HG03060 (cell line): ENCODE measurements around the gene ACTR3C.
"Not testable (repeated sequence)": the region's sequence is repeated elsewhere in the genome, so short reads cannot be mapped to it uniquely, and the experiment has no call there.

ENCODE experiments used
- ATAC-seq: cut with Tn5 transposase; IDR thresholded peaks from one replicate; pipeline ENCODE4 v1.9.1; 2021; ENCODE audit warnings: low read depth, moderate number of reproducible peaks; ENCODE audit not compliant: unreplicated experiment

Gene ACTR3C

DNA sequence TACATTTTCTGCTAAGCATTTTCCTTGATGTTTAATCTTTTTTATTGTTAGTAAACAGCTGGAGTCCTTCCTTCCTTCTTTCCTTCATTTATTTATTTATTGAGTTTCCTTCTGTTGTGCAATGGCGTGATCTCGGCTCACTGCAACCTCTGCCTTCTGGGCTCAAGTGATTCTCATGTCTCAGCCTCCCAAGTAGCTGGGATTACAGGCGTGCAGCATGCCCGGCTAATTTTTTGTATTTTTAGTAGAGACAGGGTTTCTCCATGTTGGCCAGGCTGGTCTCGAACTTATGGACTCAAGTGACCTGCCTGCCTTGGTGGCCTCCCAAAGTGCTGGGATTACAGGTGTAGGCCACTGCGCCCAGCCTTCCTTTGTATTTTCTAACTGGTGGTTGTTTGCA, 6.4 kb downstream of the ACTR3C start:
- not testable (repeated sequence) for ATAC-seq

DNA sequence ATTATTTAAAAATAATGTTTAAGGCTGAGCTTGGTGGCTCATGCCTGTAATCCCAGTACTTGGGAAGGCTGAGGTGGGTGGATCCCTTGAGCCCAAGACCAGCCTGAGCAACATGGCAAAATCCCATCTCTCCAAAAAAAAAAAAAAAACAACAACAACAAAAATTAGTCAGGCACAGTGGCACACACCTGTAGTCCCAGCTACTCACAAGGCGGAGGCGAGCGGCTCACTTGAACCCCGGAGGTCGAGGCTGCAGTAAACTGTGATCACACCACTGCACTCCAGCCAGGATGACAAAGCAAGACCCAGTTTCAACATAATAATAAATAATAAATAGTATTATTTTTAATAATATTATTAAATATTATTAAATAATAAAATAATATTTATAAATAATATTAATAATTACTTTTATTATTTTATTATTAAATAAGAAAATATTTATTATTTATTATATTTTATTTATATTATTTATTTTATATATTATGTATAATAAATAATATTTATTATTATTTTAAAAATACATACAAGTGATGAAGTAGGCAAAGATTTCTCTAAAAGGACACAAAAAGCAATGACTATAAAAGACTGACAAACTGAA, 8.6 kb downstream of the ACTR3C start:
- no peak for ATAC-seq

DNA sequence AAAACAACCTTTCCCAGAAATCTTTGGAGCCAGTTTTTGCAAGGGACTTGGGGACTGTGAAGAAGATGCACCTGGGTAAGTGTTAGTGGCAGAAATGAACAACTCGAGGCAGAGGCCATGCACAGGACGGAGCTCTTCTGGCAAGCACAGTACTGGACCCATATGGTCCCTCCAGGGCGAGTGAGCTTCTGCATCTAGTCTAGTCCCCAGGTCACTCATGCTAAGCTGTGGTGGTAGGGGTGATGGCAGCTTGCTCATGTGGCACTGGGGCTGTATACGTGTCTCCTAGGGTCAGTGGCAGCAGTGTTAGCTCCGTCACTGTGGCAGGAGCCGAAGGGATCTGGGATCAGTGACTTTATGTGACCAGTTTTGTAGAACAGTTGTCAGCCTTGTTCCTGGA, 9.5 kb downstream of the ACTR3C start:
- no peak for ATAC-seq

DNA sequence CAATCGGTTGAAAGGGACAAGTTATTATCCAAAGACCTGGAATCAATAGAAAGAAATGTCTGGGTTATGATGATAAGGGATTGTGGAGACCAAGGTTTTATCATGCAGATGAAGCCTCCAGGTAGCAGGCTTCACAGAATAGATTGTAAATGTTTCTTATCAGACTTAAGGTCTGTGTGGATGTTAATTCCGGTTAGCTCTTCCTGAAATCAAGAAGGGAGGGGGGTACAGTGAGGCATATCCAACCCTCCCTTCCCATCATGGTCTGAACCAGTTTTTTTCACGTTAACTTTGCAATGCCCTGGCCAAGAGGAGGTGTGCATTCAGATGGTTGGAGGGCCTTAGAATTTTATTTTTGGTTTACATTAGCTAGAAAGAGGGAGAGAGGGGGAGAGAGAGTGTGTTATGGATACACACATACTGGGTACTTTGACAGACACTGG, 10.0 kb downstream of the ACTR3C start:
- no peak for ATAC-seq

DNA sequence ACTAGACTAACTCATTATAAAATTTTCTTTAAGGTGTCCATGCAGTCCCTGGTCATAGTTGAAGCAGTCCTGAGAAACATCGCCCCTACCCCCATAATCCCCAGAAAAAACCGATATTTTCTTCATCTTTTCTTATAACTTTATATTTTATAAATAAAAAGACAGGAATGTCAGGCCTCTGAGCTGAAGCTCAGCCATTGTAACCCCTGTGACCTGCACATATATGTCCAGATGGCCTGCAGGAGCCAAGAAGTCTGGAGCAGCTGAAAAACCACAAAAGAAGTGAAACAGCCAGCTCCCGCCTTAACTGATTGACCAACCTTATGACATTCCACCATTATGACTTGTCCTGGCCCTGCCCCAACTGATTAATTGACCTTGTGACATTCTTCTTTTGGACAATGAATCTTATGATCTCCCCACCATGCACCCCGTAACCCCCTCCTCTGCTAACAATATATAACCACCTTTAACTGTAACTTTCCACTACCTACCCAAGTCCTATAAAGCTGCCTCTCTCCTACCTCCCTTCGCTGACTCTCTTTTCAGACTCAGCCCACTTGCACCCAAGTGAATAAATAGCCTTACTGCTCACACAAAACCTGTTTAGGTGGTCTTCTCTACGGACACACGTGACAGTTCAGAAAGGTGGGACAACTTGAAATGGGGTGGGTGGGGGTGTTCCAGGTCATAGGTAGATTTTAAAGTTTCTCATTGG, 10.5 kb downstream of the ACTR3C start:
- ATAC-seq = not testable (repeated sequence)

DNA sequence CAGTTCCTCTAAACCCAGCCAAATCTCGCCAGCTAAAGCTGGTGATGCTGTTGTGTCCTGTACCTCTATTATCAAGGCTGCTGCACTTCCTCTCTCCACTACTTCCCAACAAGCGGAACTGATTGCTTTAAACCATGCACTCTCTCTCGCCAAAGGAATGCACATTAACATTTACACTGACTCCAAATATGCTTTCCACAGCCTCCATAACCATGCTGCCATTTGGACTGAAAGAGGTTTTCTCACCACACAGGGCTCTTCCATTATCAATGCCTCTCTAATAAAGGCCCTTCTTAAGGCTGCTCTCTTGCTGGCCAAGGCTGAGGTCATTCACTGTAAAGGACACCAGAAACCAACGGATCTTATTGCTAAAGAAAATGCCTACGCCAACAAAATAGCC, 11.6 kb downstream of the ACTR3C start:
- ATAC-seq = no peak

DNA sequence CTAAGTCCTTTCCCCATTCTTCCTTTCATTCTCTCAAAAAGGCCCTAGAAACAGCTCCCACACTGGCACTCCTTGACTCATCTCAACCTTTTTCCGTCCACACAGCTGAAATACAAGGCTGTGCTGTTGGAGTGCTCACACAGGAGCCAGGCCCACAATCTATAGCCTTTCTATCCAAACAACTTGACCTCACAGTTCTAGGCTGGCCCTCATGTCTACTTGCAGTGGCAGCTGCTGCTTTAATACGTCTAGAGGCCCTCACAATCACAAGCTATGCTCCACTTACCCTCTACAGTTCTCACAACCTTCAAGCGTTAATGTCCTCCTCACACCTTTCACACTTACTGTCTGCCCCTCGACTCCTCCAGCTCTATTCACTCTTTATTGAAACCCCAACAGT, 12.2 kb downstream of the ACTR3C start:
- no peak for ATAC-seq

DNA sequence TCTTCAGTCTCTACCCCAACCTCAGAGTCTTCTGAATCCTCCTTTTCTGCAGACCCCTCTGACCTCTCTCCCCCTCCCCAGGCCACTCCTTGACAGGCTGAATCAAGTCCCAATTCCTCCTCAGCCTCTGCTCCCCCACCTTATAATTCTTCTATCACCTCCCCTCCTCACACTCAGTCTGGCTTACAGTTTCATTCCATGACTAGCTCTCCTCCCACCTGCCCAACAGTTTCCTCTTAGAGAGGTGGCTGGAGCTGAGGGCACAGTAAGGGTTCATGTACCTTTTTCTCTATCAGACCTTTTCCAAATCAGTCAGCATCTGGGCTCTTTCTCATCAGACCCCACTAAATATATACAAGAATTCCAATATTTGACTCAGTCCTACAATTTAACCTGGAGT, 14.8 kb downstream of the ACTR3C start:
- no peak for ATAC-seq

DNA sequence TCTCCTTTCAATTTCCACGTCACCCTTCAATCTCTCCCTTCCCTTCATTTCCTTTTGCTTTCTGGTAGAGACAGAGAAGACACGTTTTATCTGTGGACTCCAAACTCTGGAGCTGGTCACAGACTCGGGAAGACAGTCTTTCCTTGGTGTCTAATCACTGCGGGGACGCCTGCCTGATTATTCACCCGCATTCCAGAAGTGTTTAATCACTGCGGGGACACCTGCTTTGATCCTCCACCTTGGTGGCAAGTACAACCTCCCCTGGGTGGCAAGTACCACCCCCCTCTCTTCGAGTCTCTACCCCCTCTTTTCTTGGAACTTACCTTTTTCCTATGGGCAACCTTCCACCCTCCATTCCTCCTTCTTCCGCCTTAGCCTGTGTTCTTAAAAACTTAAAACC, 15.4 kb downstream of the ACTR3C start:
- ATAC-seq = no peak

DNA sequence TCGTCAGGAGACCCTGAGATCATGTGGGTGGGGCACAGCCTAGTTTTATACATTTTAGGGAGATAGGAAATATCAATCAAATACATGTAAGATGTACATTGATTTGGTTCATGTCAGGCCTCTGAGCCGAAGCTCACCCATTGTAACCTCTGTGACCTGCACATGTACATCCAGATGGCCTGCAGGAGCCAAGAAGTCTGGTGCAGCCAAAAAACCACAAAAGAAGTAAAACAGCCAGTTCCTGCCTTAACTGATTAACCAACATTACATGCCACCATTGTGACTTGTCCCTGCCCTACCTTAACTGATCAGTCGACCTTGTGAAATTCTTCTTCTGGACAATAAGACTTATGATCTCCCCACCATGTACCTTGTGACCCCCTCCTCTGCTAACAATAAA, 16.2 kb downstream of the ACTR3C start:
- no peak for ATAC-seq

DNA sequence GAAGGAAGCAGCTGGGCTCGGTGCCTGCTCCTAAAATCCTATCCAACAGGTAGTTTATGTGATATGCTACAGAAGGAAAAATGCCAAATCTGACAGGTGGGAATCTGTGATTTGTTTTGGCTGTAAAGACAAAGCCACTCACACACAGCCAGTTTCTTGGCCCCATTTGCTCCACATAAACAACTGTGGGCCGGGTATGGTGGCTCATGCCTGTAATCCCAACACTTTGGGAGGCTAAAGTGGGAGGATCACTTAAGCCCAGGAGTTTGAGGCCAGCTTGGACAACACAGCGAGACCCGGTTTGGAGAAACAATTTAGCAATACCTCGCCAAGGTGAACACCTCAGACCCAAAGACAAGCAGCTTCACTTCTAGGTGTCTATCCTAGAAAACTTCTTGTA, 17.0 kb downstream of the ACTR3C start:
- not testable (repeated sequence) for ATAC-seq

DNA sequence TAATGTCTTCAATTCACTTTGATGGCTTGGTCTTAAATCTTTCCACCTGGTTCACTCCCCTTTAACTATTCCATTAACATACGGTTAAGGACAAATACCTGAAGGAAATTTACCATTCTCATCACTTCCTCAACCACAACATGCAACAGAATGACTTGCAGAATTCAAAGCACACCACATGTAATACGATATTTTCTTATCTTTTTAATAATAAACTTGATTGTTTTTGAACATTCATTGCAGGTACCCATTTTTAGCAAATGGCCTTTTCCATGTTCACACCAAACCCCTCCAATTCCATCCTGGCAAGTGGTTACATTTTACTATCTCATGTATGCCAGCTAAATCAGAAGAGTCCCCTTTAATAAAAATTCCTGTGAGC, 17.5 kb downstream of the ACTR3C start:
- not testable (repeated sequence) for ATAC-seq

DNA sequence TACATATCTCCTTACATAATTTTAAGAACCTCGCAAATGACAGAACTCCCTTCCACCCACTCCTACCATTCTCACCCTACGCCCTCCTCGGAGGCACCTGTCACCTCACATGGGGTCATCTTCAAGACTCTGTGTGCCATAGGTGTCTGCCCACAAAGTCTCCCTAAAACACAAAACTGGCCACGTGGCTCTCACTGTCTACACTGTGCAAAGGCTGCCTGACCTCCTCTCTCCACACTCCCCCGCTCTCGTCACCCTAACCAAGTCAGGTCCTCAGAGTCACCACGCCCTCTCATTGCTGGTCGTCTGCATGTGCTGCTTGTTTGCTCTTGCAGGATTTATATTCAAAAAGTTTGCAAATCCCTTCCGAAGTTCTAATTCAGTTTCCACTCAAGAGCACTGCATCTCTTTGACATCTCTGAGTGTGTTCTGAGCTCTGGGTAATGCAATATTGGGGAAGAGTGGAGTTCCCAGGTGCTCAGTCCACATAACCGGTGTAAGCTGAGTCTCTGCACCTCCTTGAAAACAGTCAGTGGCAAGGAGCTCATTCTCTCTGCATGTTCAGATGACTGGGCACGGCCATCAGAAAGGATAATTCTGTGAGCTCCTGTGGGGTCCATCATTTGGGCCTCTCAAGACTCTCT, 18.0 kb downstream of the ACTR3C start:
- ATAC-seq = not testable (repeated sequence)

DNA sequence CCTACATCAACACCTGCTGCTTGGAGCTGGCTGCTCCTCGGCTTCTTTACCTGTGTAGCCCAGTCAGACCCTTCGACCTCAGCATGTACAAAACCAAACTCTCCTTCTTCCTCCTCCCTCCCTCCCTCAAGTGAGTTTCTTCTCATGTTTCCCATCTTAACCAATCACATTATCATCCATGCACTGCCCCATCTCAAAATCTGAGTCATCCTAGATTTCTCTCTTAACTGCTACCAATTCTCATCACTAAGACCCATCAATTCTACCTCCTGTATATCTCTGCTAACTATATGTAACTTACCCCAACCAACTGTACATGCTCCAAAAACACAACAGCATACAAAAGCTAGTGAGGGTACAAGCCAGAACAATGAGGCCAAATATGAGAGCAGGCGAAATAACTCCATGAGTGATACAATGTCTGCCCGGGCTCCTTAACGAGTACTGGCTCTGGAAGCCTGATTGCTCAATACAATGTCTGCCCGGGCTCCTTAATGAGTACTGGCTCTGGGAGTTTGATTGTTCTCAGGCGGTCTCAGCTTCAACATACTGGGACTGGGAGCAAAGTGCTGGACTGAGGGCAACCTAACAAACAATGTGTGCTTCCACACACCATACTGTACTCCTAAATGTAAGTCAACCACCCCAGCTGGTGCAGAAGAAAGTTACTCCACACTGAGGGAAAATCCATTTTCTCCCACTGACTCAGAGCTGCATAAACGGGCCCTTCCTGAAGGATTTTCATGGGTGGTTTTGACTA, 18.7 kb downstream of the ACTR3C start:
- not testable (repeated sequence) for ATAC-seq

DNA sequence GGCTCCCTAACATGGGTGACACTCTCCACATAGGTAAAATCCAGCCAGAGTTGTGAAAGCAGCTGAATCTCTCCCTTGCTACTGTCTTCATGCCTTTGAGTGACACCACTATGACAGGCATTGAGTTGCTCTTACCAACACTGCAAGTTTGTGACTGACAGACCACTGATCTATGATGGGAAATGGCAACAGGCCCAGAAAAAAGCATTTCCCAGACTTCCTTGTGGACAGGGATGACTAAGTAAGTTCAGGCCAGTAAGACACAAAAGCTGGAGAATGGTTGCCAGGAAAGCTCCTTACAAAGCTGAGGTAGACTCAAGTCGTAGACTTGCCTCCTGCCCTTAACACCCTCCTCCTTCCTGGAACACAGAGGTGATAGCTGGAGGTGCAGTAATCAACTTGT, 20.4 kb downstream of the ACTR3C start:
- ATAC-seq = not testable (repeated sequence)

DNA sequence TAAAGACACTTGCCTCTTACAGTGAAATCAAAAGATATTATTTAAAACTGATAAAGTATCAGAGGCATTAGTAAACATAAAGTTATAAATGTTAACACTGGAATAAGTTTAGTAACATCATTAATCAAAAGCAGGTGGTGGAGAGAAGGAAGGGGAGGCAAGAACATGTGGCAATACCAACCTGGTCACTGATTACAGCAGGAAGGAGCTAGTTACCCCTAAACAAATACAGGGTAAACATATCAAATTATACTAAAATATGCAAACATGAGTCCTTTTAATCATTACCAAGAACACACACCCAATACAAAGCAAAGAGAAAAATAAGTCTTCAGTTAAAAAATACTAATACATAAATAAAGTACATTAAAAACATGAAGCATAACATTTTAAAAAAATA, 25.4 kb downstream of the ACTR3C start:
- ATAC-seq = not testable (repeated sequence)

DNA sequence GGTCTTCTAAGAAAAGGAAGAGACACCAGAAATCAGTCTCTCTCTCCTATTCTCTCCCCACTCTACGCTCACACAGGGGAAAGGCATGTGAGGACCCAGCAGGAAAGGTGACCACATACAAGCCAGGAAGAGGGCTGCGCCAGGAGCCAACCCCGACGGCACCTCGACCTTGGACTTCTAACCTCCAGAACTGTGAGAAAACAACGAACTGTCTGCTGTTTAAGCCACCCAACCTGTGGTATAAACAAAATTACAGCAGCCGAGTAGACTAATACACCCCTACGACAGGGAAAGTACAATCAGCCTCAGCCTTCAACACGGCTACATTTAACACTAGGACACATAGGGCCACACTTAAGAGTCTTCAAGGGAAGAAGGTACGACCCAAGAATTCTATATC, 26.5 kb downstream of the ACTR3C start:
- not testable (repeated sequence) for ATAC-seq

DNA sequence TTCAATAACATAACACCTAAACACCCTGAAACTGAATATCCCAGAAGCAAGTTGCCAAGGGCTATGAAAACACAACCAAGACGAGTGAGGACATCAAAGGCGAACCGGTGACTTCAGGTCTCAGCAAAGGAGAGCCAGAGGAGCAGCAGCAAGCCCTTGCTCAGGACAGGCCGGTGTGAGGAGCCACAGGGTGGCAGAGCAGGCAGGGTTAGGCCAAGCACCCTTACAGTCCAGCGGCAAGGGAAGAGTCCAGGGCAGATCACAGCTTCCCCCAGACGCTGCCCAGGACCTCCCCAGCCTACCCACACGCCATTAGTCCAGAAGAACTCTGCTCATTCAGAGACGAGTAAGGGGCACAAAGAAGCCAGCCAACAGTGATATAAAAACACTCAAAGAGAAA, 27.7 kb downstream of the ACTR3C start:
- not testable (repeated sequence) for ATAC-seq

DNA sequence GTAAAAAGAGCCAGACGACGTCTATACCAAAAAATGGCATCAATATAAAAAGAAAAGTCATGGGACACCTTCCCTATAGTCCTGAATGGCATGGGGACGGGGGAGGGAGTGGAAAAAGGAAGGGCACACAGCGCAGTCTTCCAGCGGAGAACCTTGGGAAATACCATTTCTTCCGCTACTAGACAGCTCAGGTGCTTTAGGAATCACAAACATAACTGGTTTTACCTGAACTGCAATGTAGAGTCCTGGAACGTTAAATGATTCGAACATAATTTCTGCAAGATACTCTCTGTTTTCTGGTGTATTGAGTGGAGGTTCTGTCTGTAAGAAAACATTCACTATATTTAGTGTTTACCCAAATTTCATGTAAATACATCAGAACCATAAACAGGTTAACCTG, 28.3 kb downstream of the ACTR3C start:
- ATAC-seq = not testable (repeated sequence)

DNA sequence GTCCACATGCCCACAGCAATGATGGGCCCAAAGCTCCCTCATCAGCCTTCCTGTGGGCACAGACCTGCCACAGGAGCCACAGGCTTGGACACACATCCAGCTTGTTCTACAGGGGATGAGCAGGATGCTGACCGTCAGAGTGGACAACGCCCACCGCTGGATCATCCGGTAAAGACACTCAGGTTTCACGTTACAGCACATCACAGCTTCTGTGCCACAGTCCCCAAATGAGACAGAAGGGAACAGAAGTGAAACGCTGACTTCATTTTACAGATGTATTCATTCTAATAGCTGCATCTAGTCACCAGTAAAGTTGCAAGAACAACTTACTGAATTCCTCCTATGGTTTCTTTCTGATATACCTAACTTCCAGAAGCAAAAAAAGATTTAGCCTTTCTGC, 33.0 kb downstream of the ACTR3C start:
- ATAC-seq = not testable (repeated sequence)

DNA sequence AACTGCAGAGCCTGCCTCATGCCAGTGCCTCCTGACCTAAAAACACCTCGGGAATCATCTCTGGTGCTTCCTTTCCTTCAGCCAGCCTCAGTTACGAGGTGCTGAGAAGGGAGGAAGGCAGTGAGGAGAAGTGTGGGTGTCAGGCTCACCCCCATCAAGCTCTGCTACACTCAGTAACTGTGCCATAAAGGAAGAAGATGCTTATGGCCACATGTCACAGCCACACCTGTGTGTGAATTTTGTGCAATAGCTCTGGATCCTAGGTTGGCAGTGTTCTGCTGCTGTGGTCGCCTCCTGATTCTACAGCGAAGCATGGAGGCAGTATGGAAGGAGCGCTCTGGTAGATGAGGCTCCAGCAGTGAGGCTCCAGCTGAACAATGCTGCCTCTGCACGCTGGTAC, 34.5 kb downstream of the ACTR3C start:
- not testable (repeated sequence) for ATAC-seq
